Testis (tissue), 3 donors: ENCODE measurements around the gene PARP3. TPM values are rescaled to one million over a fixed set of nuclear protein-coding genes. Genes with fewer than 3 reads are reported as not detected.

Source experiments
- DNase-seq: peaks from one replicate; pipeline ENCODE4 v3.0.0-alpha.2; 2019
- H3K27ac ChIP-seq, 2 donors: fragments of 200-600 bp; sonication (generic); one replicate each; pipeline ENCODE4 v1.5.1; 2019
- H3K27me3 ChIP-seq: fragments of 200-600 bp; sonication (generic); one replicate; pipeline ENCODE4 v1.5.1; 2019
- H3K36me3 ChIP-seq: fragments of 200-600 bp; sonication (generic); one replicate; pipeline ENCODE4 v1.5.1; 2017; ENCODE audit warnings: low read depth; ENCODE audit errors: missing control alignments
- H3K4me1 ChIP-seq: fragments of 200-600 bp; sonication (generic); one replicate; pipeline ENCODE4 v1.5.1; 2019
- H3K4me3 ChIP-seq, 2 donors: fragments of 200-600 bp; sonication (generic); one replicate each; pipeline ENCODE4 v1.5.1; 2017 to 2019
- H3K9me3 ChIP-seq: fragments of 200-600 bp; sonication (generic); one replicate; pipeline ENCODE4 v1.5.1; 2017
- POLR2A ChIP-seq: fragments of 450-650 bp; IDR thresholded peaks from one replicate; pipeline ENCODE4 v1.6.1; 2017; ENCODE audit warnings: antibody characterized with exemption, mild to moderate bottlenecking, moderate library complexity
- WGBS, 2 donors: methylation state at CpG; one replicate each; pipeline ENCODE4 v1.1.5; 2018; 5-methylcytosine and 5-hydroxymethylcytosine counted together
- intact Hi-C: fragments of 100-400 bp; cut with DNase I; formaldehyde crosslinking; loops from one replicate; pipeline ENCODE4 v1.15.1; 2023; ENCODE audit warnings: low total_unique reads
- polyA plus RNA-seq: library from polyadenylated mRNA; stranded (reverse); fragments of 350-450 nt; fragmentation: Illumina TruSeq; extraction: RNeasy Lipid Tissue Mini Kit (QIAGEN cat#74804); gene quantifications from one replicate; pipeline ENCODE4 v1.2.3, GENCODE V29; 2014; ENCODE audit warnings: low read depth, low replicate concordance; ENCODE audit not compliant: insufficient read depth
- total RNA-seq, 2 donors: library from RNA; depleted of rRNA; stranded (reverse); fragments of >200 nt; gene quantifications; one replicate each; pipeline ENCODE4 v1.2.3, GENCODE V29; 2016
- TF ChIP-seq, protein P1 (sequence below), 3 experiments: fragments of 450-650 bp in 2 of 3; fragments of 200-600 bp in 1 of 3; sonication (generic) in 1 of 3; IDR thresholded peaks; one replicate each; pipeline ENCODE4 v1.5.1; 2016 to 2019; ENCODE audit warnings: antibody characterized with exemption in 3 of 3, mild to moderate bottlenecking in 2 of 3, moderate library complexity in 1 of 3

Gene PARP3
- total and polyA plus RNA-seq, 3 donors from 2014 or later = 17.5 to 24.7 (median 18.2) TPM

DNA sequence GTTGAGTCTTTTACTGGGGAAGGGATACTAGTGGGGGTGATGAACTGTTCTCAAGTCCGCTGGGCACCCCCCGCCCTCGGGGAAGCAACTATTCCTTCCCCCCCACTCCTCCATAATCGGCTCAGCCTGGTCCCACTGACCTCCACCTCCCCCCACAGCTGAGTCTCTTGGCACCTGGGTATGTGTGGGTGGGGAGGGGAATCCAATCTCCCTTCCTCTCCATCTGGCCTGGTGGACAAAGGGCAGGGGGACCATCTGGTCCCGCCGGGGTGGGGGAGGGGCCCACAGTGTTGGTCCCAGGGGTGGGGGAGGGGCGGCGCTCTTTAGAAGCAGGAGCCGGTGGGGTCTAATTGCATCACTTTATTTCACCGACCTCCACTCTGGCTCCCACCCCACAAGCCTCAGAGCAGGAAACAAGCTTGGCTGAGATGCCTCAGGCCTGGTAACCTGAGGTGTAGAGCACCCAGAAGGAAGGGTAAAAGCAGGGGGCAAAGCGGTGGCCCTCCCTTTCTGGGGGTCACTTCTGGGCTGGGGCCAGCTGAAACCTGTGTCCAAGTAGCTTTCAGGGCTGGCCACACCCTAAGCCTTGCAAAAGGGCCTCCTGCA is 26.1 kb downstream of the PARP3 start:
- no peaks in the 10 kb centered on the region for H3K9me3 ChIP-seq
- peak overlapping the region; percentile 24 to 90 for H3K27ac ChIP-seq
- no peaks in the 10 kb centered on the region for H3K27me3 ChIP-seq
- no peak for TF ChIP-seq POLR2A
- TF ChIP-seq, protein P1, sequence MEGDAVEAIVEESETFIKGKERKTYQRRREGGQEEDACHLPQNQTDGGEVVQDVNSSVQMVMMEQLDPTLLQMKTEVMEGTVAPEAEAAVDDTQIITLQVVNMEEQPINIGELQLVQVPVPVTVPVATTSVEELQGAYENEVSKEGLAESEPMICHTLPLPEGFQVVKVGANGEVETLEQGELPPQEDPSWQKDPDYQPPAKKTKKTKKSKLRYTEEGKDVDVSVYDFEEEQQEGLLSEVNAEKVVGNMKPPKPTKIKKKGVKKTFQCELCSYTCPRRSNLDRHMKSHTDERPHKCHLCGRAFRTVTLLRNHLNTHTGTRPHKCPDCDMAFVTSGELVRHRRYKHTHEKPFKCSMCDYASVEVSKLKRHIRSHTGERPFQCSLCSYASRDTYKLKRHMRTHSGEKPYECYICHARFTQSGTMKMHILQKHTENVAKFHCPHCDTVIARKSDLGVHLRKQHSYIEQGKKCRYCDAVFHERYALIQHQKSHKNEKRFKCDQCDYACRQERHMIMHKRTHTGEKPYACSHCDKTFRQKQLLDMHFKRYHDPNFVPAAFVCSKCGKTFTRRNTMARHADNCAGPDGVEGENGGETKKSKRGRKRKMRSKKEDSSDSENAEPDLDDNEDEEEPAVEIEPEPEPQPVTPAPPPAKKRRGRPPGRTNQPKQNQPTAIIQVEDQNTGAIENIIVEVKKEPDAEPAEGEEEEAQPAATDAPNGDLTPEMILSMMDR (IDR thresholded peaks at IDR 0.05) = no peak
- WGBS, 2 donors = 7 to 13% methylated on average over 7 to 11 of the region's 11 CpGs
- no peak for DNase-seq
- H3K4me1 ChIP-seq = peaks cover 26% of the 10 kb centered on the region
- intact Hi-C loops = no loop called here
- H3K36me3 ChIP-seq = no peaks in the 10 kb centered on the region
- H3K4me3 ChIP-seq = peak overlapping the region; percentile 54 to 72

DNA sequence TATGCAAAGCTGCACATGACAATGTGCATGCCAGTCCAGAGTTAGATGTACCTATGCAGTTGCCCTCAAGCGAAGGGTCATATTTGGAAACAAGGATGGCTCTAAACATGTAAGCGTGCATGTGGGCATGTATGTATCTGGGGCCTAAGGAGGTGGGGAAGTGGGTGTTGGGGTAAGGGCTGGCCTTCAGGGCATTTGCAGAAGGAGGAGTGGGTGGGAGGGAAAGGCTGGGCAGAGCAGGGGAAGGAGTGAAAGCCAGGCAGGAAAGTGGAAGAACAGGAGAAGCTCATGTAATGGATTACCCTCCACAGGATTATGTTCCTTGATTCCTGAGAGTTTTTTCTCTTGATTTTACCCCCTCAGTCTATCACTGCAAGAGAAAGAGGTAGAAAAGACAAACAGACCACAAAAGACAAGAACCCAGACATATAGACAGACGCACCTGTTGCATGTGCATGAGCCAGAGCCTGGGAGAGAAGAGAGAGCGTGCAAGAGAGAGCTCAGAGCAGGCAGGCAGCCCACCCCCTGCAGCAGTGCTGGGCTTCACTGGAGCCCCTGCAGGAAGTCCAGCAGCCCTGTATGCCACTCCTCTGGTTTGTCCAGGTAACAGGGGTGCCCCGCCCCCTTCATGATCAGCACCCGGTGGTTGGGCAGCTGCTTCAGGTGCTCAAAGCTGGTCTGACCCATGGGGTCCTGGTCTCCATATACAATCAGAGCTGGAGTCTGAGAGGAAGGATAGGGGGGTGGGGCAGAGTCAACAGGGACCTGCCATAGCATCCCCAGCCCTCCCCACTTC is 26.9 kb downstream of the PARP3 start:
- intact Hi-C loops = no loop called here
- Histone ChIP-seq H3K36me3 (no peaks in the 10 kb centered on the region), H3K27ac (no peak overlapping the region), H3K4me3 (no peak overlapping the region), H3K4me1 (peaks cover 20% of the 10 kb centered on the region), H3K9me3 (no peaks in the 10 kb centered on the region), H3K27me3 (no peaks in the 10 kb centered on the region)
- TF ChIP-seq POLR2A = no peak
- TF ChIP-seq, protein P1 (IDR thresholded peaks at IDR 0.05) = no peak
- DNase-seq = no peak
- 83 to 93% methylated on average over 4 to 6 of the region's 6 CpGs for WGBS, 2 donors

DNA sequence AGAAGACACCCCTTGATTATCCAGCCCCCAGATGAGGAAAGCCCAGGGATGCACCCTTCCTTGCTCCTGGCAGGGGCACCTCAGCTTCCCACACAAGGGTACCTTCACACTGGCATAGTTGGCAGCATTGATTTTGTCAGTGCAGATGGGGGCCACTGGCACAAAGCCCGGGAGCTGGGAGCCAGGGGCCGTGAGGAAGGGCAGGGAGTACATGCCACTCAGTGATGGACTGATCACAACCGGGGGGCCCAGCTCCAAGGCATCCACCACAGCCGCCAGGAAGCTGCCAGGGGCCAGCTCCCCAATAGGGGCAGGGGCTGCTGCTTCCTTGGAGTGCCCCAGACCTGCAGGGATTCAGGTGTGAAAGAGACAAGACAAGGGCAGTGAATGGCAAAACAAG is 27.7 kb downstream of the PARP3 start:
- Histone ChIP-seq H3K36me3 (no peaks in the 10 kb centered on the region), H3K4me3 (no peak overlapping the region), H3K27me3 (no peaks in the 10 kb centered on the region), H3K9me3 (no peaks in the 10 kb centered on the region), H3K27ac (no peak overlapping the region), H3K4me1 (peaks cover 22% of the 10 kb centered on the region)
- WGBS, 2 donors = 74 to 89% methylated on average over 3 to 4 of the region's 4 CpGs
- DNase-seq = no peak
- TF ChIP-seq POLR2A = no peak
- TF ChIP-seq, protein P1 (IDR thresholded peaks at IDR 0.05) = no peak
- intact Hi-C loops = no loop called here

DNA sequence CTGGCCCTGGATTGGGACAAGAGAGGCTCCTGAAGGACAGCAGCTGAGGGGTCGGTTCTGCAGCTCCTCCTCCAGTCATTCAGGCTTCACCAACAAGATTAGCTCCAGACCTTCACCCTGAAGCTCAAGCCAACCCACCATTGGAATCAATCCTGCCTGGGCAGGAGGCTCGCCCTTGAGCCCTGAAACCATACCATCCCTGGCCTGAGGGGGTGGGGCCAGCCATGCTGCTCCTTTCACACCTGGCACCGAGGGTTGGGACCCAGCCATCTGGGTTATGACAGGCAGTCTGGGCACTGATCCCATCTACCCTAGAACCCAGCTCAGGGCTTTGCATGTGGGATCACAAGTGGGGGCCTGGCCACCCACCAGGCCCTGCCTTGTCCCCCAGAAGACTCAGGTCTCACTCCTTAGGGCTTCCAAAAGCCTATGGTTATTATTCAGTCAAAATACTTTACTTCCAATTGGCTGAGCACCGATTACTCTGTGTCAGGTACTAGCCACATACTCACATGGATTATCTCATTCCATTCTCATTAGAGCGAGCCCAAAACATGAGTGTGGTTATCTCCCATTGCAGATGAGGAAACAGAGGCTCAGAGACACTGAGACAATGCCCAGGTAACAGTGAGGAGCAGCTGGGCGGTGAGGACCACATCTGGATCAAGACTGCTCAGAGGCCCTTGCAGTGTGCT is 28.6 kb downstream of the PARP3 start:
- Histone ChIP-seq H3K27ac (no peak overlapping the region), H3K9me3 (no peaks in the 10 kb centered on the region), H3K4me3 (no peak overlapping the region), H3K27me3 (no peaks in the 10 kb centered on the region), H3K4me1 (peaks cover 19% of the 10 kb centered on the region), H3K36me3 (no peaks in the 10 kb centered on the region)
- TF ChIP-seq POLR2A = no peak
- TF ChIP-seq, protein P1 (IDR thresholded peaks at IDR 0.05) = no peak
- no peak for DNase-seq
- intact Hi-C loops = no loop called here
- 84 to 100% methylated on average over 3 to 6 of the region's 6 CpGs for WGBS, 2 donors
